Measurements from ENCODE around the gene ZNF783.
"Not testable (repeated sequence)": the region's sequence is repeated elsewhere in the genome, so short reads cannot be mapped to it uniquely, and the experiment has no call there.

The ZNF783 gene

DNA sequence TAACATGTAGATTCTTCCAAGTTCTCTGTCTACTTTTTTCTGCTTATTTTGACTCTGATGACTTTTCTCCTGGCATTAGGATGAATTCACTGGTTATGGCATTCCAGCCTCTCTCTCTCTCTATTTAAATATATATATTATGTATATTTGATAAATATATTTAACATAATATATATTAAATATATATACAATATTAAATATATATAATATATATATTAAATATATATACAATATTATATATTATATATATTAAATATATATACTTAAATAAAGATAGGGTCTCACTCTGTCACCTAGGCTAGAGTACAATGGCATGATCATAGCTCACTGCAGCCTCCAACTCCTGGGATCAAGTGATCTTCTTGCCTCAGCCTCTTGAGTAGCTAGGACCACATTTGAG, 60.7 kb downstream of the ZNF783 start:
- H3K4me3 ChIP-seq (ENCODE audit: low read depth, low read length): no peak overlapping the region
- TF ChIP-seq, protein P1, sequence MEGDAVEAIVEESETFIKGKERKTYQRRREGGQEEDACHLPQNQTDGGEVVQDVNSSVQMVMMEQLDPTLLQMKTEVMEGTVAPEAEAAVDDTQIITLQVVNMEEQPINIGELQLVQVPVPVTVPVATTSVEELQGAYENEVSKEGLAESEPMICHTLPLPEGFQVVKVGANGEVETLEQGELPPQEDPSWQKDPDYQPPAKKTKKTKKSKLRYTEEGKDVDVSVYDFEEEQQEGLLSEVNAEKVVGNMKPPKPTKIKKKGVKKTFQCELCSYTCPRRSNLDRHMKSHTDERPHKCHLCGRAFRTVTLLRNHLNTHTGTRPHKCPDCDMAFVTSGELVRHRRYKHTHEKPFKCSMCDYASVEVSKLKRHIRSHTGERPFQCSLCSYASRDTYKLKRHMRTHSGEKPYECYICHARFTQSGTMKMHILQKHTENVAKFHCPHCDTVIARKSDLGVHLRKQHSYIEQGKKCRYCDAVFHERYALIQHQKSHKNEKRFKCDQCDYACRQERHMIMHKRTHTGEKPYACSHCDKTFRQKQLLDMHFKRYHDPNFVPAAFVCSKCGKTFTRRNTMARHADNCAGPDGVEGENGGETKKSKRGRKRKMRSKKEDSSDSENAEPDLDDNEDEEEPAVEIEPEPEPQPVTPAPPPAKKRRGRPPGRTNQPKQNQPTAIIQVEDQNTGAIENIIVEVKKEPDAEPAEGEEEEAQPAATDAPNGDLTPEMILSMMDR (IDR thresholded peaks at IDR 0.05; ENCODE audit: low read depth, low read length, missing control alignments): no peak
- in situ Hi-C loops (cut with HindIII; ENCODE audit: low sequenced_read_pairs): no loop called here
- DNase-seq (ENCODE audit: low read depth): no peak

DNA sequence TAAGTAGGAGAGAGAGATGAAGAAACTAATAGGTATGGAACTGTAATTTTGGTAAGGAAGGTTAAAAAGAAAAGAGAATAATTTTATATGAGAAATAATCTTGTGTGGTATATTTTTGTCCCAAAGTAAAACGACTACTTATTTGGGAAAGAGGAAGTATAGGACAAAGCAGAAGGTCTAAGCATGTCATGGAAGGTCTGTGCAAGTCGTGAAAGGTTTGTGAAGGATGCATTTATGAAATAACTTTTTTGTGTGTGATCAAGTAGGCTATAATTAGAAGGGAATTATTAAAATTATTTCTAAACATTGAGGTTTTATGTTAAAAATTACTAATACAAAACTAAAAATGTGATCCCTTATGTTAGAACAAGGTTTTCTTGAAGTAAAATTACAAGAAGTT, 63.3 kb downstream of the ZNF783 start:
- H3K4me3 ChIP-seq (ENCODE audit: low read depth, low read length): no peak overlapping the region
- TF ChIP-seq, protein P1 (IDR thresholded peaks at IDR 0.05; ENCODE audit: low read depth, low read length, missing control alignments): no peak
- no peak for DNase-seq (ENCODE audit: low read depth)
- in situ Hi-C loops (cut with HindIII; ENCODE audit: low sequenced_read_pairs): no loop called here

DNA sequence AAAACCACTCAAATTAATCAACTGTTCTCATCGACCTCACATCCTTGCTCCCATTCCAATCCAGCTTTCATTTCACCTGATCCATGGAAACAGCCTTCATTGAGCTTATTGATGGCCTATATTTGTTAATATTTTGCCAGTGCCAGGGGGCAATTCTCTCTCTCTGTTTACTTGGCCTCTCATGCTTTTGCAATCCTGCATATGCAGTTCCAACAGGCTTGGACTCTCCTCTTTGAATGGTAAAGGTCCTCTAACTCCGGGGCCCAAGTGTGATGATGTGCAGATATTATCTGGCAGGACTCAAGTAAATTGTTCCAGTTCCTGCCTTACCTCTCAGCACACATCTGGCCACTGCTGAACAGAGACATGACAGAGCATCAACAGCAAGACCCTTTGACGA, 67.3 kb downstream of the ZNF783 start:
- TF ChIP-seq, protein P1 (IDR thresholded peaks at IDR 0.05; ENCODE audit: low read depth, low read length, missing control alignments): no peak
- no peak for DNase-seq (ENCODE audit: low read depth)
- in situ Hi-C loops (cut with HindIII; ENCODE audit: low sequenced_read_pairs): no loop called here
- H3K4me3 ChIP-seq (ENCODE audit: low read depth, low read length): no peak overlapping the region

DNA sequence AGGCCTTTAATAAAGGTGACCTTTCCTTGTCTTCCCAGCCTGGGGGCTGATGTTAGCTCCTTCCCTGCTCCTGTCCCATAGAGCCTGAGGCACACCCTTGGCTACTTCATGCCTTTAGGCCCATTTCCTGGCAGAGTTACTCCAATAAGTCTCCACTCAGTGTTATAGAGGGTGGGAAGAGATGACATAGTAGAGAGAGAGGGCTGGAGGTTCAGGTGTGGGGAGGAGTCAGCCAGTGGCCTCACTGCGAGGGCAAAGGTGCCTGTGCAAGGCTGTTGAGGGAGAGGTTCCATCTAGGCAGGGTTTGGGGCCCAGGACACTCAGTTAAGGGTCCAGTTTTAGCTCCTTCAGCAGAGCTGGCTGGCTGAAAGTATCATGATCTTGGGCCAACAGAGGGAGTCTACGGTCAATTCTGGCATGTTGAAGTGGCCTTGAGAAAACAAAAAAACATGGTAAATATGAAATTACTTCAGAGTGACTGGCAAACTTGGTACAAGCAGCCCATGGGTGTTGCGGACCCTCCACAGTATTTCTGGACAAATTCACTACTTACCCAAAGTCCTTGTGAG, 67.9 kb downstream of the ZNF783 start:
- in situ Hi-C loops (cut with HindIII; ENCODE audit: low sequenced_read_pairs): no loop called here
- DNase-seq (ENCODE audit: low read depth): no peak
- TF ChIP-seq, protein P1 (IDR thresholded peaks at IDR 0.05; ENCODE audit: low read depth, low read length, missing control alignments): no peak

DNA sequence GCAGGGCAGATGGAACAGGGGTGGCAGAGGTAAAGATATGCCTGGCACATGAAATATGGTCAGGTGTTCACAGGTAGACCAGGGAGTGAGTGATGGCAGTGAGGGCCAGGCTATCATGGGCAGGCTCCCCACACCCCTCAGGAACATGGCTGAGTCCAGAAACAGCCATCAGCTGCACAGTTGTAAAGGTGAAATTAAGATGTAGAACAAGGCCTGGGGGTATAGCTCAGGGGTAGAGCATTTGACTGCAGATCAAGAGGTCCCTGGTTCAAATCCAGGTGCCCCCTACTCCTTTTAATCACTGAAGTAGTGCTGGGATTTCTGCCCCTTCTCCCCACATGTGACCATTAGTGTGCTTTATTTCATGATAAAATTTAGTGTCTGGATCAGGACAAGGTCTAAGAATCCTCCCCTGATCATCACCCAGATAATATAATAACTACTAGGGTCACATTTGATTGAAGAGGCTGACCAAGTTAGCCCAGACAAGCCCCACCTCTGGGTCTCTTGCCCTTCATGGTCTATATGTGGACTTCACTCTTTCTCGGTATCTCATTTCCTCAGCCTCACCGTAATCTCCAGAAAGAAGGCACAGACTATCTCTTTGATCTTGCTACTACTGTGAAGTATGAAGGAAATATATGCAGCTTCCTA, 69.0 kb downstream of the ZNF783 start:
- DNase-seq (ENCODE audit: low read depth): no peak
- in situ Hi-C loops (cut with HindIII; ENCODE audit: low sequenced_read_pairs): no loop called here

More for the DNA sequence above, 67.9 kb downstream of the ZNF783 start:
- no peak overlapping the region for H3K4me3 ChIP-seq (ENCODE audit: low read depth, low read length)

DNA sequence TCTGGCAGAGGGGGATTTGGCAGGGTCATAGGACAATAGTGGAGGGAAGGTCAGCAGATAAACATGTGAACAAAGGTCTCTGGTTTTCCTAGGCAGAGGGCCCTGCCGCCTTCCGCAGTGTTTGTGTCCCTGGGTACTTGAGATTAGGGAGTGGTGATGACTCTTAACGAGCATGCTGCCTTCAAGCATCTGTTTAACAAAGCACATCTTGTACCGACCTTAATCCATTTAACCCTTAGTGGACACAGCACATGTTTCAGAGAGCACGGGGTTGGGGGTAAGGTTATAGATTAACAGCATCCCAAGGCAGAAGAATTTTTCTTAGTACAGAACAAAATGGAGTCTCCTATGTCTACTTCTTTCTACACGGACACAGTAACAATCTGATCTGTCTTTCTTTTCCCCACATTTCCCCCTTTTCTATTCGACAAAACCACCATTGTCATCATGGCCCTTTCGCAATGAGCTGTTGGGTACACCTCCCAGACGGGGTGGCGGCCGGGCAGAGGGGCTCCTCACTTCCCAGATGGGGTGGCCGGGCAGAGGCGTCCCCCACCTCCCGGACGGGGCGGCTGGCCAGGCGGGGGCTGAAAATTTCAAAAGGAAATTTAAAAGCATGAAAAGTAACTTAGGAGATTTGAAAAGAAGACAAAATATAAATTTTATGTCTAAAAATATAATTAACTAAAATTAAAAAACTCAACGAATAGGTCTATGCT, 70.8 kb downstream of the ZNF783 start:
- DNase-seq (ENCODE audit: low read depth); in situ Hi-C loops (cut with HindIII; ENCODE audit: low sequenced_read_pairs): not testable (repeated sequence)

More for the DNA sequence above, 69.0 kb downstream of the ZNF783 start:
- TF ChIP-seq, protein P1 (IDR thresholded peaks at IDR 0.05; ENCODE audit: low read depth, low read length, missing control alignments): no peak
- no peak overlapping the region for H3K4me3 ChIP-seq (ENCODE audit: low read depth, low read length)

DNA sequence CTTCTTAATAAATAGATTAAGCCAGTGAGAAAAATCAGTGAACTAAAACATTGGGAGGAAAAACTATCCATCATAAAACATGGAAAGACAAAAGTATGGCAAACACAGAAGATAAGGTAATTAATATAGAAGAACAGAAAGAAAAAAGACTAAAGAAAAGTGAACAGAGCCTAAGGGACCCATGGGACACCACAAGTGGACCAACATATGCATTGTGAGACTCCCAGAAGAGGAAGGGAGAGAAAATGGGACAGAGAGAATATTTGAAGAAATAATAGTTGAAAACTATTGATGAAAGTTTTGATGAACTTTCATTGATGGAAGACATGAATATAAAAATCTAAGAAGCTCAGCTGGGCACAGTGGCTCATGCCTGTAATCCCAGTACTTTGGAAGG, 71.3 kb downstream of the ZNF783 start:
- TF ChIP-seq, protein P1 (IDR thresholded peaks at IDR 0.05; ENCODE audit: low read depth, low read length, missing control alignments): no peak
- DNase-seq (ENCODE audit: low read depth): no peak
- H3K4me3 ChIP-seq (ENCODE audit: low read depth, low read length): no peak overlapping the region
- in situ Hi-C loops (cut with HindIII; ENCODE audit: low sequenced_read_pairs): no loop called here

More for the DNA sequence above, 70.8 kb downstream of the ZNF783 start:
- not testable (repeated sequence) for H3K4me3 ChIP-seq (ENCODE audit: low read depth, low read length)
